ENCODE results near the gene CEP104. TPM values are rescaled to one million over a fixed set of nuclear protein-coding genes. Genes with fewer than 3 reads are reported as not detected.
A peak's percentile ranks its signal among the peaks of the same experiment; 100 is the strongest.

CEP104 gene
- total and polyA plus RNA-seq, 10 donors: 4.5 to 49.4 (median 33.4) TPM

DNA sequence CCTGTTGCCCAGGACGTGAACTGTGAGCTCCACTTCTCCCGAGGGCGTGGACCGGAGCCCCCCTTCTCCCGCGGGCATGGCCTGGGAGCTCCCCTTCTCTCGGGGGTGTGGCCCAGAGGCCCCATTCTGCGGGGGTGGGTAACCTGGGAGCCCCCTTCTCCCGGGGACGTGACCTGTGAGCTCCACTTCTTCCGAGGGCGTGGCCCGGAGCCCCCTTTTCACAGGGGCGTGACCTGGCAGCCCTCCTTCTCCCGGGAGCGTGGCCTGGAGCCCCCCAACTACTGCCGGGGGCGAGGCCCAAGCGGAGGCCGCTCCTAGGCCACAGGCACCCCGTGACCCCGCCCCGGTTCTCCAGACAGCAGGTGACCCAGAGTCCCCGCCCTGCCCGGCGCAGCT is 42.7 kb upstream of the CEP104 start:
- peaks cover 12 to 73% (median 30%) of the 10 kb centered on the region in 6 donors for H3K4me1 ChIP-seq
- TF ChIP-seq POLR2A (IDR thresholded peaks at IDR 0.05) (no peak), POLR2AphosphoS5 (IDR thresholded peaks at IDR 0.05) (no peak), CTCF (IDR thresholded peaks at IDR 0.05 in 8 of 11, conservative IDR thresholded peaks at IDR 0.05 in 3 of 11) (no peak)
- intact Hi-C loops (cut with DNase I; ENCODE audit: low total_unique reads): no loop called here
- peak overlapping the region; percentile 71 to 99 (median 96) for H3K27ac ChIP-seq
- 0 to 1% (median 0%) methylated on average over 13 to 26 of the region's 26 CpGs for WGBS, 5 donors
- no peaks in the 10 kb centered on the region for H3K27me3 ChIP-seq (replicated peaks in 1 of 7)
- peaks cover 6 to 28% (median 21%) of the 10 kb centered on the region in 8 donors for H3K9me3 ChIP-seq
- no peak for DNase-seq
- H3K36me3 ChIP-seq: peaks cover 0 to 20% (median 10%) of the 10 kb centered on the region in 6 donors
- peak overlapping the region; percentile 73 to 100 (median 98) for H3K4me3 ChIP-seq

GRCh38 chr1:3898994-3899753 is 42.2 kb upstream of the CEP104 start:
- DNase-seq: peak; percentile 84
- peak overlapping the region; percentile 73 to 100 (median 98) for H3K4me3 ChIP-seq
- H3K36me3 ChIP-seq: peaks cover 0 to 23% (median 12%) of the 10 kb centered on the region in 6 donors
- H3K4me1 ChIP-seq: peaks cover 12 to 71% (median 30%) of the 10 kb centered on the region in 6 donors
- intact Hi-C loops (cut with DNase I; ENCODE audit: low total_unique reads): no loop called here
- 47 to 64% (median 49%) methylated on average over 8 to 10 of the region's 10 CpGs for WGBS, 5 donors
- peak overlapping the region; percentile 71 to 99 (median 96) for H3K27ac ChIP-seq
- no peaks in the 10 kb centered on the region for H3K27me3 ChIP-seq (replicated peaks in 1 of 7)
- H3K9me3 ChIP-seq: peaks cover 6 to 28% (median 21%) of the 10 kb centered on the region in 8 donors
- TF ChIP-seq POLR2AphosphoS5 (IDR thresholded peaks at IDR 0.05) (no peak), CTCF (IDR thresholded peaks at IDR 0.05 in 8 of 11, conservative IDR thresholded peaks at IDR 0.05 in 3 of 11) (no peak), POLR2A (IDR thresholded peaks at IDR 0.05) (no peak)

- Histone ChIP-seq H3K27ac (no peak overlapping the region), H3K27me3 (replicated peaks in 1 of 7) (no peaks in the 10 kb centered on the region), H3K4me1 (peaks cover 12 to 70% (median 32%) of the 10 kb centered on the region in 6 donors), H3K9me3 (peaks cover 6 to 28% (median 21%) of the 10 kb centered on the region in 8 donors), H3K4me3 (no peak overlapping the region), H3K36me3 (peaks cover 0 to 29% (median 12%) of the 10 kb centered on the region in 6 donors)
- TF ChIP-seq POLR2AphosphoS5 (IDR thresholded peaks at IDR 0.05): no peak
- TF ChIP-seq POLR2A (IDR thresholded peaks at IDR 0.05): no peak
- no peak for TF ChIP-seq CTCF (IDR thresholded peaks at IDR 0.05 in 8 of 11, conservative IDR thresholded peaks at IDR 0.05 in 3 of 11)
- no peak for DNase-seq
- intact Hi-C loops (cut with DNase I; ENCODE audit: low total_unique reads): no loop called here
These were observed 41.4 kb upstream of the CEP104 start for GRCh38 chr1:3898475-3898735.

GRCh38 chr1:3896396-3897000 is 39.5 kb upstream of the CEP104 start:
- TF ChIP-seq POLR2AphosphoS5 (IDR thresholded peaks at IDR 0.05) (no peak), CTCF (IDR thresholded peaks at IDR 0.05 in 8 of 11, conservative IDR thresholded peaks at IDR 0.05 in 3 of 11) (no peak), POLR2A (IDR thresholded peaks at IDR 0.05) (no peak)
- 87 to 95% (median 88%) methylated on average over 7 of the region's 7 CpGs for whole genome bisulfite sequencing, 5 donors
- Histone ChIP-seq H3K4me1 (peaks cover 9 to 62% (median 27%) of the 10 kb centered on the region in 6 donors), H3K9me3 (peaks cover 6 to 28% (median 21%) of the 10 kb centered on the region in 8 donors), H3K27me3 (replicated peaks in 1 of 7) (no peaks in the 10 kb centered on the region), H3K36me3 (peaks cover 0 to 36% (median 12%) of the 10 kb centered on the region in 6 donors), H3K27ac (no peak overlapping the region), H3K4me3 (no peak overlapping the region)
- intact Hi-C loops (cut with DNase I; ENCODE audit: low total_unique reads): no loop called here
- DNase-seq: peak; percentile 48

Data from spleen (tissue), 11 donors.